ENCODE results near the gene RSPH6A. TPM values are rescaled to one million over a fixed set of nuclear protein-coding genes. Genes with fewer than 3 reads are reported as not detected.
"Not testable (repeated sequence)": the region's sequence is repeated elsewhere in the genome, so short reads cannot be mapped to it uniquely, and the experiment has no call there.

RSPH6A gene
- total RNA-seq, 1 experiment from 2014 or later: 0.39 TPM

DNA sequence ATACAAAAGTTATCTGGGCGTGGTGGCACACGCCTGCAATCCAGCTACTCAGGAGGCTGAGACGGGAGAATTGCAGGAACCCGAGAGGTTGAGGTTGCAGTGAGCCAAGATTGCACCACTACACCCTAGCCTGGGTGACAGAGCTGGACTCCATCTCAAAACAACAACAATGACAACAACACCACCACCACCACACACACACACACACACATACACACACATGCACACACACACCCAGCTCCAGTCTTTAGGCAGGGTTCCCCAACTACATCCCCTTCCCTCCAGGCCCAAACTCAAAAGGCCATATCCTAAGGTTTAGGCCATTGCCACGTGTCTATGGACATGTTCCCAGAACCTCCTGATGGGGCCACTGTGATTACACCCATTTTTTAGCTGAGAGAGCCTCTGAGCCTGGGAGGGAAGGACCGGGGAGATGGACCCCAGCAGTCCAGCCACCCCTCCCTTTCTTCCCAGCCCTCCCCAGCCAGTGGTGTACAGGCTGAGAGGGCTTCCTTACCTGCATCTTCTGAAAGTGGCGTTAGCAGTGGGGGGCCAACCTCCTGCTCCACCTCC, 13.4 kb downstream of the RSPH6A start:
- H3K36me3 Mint-ChIP-seq: no peaks in the 10 kb centered on the region
- POLR2A ChIA-PET: no interaction called here
- ATAC-seq: no peak

DNA sequence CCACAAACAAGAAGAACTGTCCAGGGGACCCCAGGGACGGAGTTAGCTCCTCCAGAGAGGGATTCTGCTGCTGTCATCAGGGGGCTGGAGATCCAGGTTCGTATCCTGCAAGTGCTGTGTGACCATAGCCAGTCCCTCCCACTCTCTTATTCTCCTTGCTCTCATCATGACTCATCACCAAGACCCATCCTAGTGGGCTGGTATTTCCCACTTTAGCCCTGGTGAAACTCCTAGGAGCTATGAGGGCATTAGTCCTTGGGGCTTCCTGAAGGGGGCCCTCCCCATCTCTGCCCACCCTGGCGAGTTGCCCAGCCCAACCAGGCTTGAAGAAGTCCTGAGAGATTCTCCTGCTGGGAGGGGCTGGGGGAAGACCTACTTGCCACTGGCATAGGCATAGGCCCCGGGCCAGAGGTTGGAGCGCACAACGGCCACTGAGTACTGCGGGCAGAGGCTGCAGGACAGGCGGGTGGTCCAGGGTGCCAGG, 15.0 kb downstream of the RSPH6A start:
- ChIA-PET POLR2A (no interaction called here), CTCF (interaction anchor here (1.0 to 7.4 kb wide), 14 partner anchors 9 to 228 kb away, joined by 3 to 133 read pairs (median 11); partner anchors contain the start of genes DMPK, RSPH6A, SIX5 and SYMPK)
- Mint-ChIP-seq H3K36me3 (no peaks in the 10 kb centered on the region), H3K27ac (no peak overlapping the region), H3K9me3 (no peaks in the 10 kb centered on the region), H3K27me3 (ENCODE audit: low read depth) (peaks cover 59% of the 10 kb centered on the region), H3K4me3 (no peak overlapping the region), H3K4me1 (peaks cover 6% of the 10 kb centered on the region)
- DNase-seq (ENCODE audit: low spot score) (no peak), ATAC-seq (no peak)
- TF ChIP-seq SP1 (CRISPR knock-in tag; conservative IDR thresholded peaks at IDR 0.05): no peak
- TF ChIP-seq ZNF138 (CRISPR knock-in tag; conservative IDR thresholded peaks at IDR 0.05): no peak
- TF ChIP-seq RELA (CRISPR knock-in tag; IDR thresholded peaks at IDR 0.05; ENCODE audit: borderline replicate concordance): no peak
- TF ChIP-seq, protein P1, sequence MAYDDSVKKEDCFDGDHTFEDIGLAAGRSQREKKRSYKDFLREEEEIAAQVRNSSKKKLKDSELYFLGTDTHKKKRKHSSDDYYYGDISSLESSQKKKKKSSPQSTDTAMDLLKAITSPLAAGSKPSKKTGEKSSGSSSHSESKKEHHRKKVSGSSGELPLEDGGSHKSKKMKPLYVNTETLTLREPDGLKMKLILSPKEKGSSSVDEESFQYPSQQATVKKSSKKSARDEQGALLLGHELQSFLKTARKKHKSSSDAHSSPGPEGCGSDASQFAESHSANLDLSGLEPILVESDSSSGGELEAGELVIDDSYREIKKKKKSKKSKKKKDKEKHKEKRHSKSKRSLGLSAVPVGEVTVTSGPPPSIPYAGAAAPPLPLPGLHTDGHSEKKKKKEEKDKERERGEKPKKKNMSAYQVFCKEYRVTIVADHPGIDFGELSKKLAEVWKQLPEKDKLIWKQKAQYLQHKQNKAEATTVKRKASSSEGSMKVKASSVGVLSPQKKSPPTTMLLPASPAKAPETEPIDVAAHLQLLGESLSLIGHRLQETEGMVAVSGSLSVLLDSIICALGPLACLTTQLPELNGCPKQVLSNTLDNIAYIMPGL (CRISPR knock-in tag; IDR thresholded peaks at IDR 0.05): no peak
- TF ChIP-seq, protein P2, sequence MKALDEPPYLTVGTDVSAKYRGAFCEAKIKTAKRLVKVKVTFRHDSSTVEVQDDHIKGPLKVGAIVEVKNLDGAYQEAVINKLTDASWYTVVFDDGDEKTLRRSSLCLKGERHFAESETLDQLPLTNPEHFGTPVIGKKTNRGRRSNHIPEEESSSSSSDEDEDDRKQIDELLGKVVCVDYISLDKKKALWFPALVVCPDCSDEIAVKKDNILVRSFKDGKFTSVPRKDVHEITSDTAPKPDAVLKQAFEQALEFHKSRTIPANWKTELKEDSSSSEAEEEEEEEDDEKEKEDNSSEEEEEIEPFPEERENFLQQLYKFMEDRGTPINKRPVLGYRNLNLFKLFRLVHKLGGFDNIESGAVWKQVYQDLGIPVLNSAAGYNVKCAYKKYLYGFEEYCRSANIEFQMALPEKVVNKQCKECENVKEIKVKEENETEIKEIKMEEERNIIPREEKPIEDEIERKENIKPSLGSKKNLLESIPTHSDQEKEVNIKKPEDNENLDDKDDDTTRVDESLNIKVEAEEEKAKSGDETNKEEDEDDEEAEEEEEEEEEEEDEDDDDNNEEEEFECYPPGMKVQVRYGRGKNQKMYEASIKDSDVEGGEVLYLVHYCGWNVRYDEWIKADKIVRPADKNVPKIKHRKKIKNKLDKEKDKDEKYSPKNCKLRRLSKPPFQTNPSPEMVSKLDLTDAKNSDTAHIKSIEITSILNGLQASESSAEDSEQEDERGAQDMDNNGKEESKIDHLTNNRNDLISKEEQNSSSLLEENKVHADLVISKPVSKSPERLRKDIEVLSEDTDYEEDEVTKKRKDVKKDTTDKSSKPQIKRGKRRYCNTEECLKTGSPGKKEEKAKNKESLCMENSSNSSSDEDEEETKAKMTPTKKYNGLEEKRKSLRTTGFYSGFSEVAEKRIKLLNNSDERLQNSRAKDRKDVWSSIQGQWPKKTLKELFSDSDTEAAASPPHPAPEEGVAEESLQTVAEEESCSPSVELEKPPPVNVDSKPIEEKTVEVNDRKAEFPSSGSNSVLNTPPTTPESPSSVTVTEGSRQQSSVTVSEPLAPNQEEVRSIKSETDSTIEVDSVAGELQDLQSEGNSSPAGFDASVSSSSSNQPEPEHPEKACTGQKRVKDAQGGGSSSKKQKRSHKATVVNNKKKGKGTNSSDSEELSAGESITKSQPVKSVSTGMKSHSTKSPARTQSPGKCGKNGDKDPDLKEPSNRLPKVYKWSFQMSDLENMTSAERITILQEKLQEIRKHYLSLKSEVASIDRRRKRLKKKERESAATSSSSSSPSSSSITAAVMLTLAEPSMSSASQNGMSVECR (CRISPR knock-in tag; IDR thresholded peaks at IDR 0.05; ENCODE audit: borderline replicate concordance): no peak
- TF ChIP-seq CBFB (CRISPR knock-in tag; IDR thresholded peaks at IDR 0.05; ENCODE audit: low read depth): no peak
- TF ChIP-seq NFYB (CRISPR knock-in tag; conservative IDR thresholded peaks at IDR 0.05; ENCODE audit: low read depth): no peak
- TF ChIP-seq, protein P3, sequence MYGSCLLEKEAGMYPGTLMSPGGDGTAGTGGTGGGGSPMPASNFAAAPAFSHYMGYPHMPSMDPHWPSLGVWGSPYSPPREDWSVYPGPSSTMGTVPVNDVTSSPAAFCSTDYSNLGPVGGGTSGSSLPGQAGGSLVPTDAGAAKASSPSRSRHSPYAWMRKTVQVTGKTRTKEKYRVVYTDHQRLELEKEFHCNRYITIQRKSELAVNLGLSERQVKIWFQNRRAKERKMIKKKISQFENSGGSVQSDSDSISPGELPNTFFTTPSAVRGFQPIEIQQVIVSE (CRISPR knock-in tag; IDR thresholded peaks at IDR 0.05; ENCODE audit: borderline replicate concordance): no peak
- TF ChIP-seq, protein P4, sequence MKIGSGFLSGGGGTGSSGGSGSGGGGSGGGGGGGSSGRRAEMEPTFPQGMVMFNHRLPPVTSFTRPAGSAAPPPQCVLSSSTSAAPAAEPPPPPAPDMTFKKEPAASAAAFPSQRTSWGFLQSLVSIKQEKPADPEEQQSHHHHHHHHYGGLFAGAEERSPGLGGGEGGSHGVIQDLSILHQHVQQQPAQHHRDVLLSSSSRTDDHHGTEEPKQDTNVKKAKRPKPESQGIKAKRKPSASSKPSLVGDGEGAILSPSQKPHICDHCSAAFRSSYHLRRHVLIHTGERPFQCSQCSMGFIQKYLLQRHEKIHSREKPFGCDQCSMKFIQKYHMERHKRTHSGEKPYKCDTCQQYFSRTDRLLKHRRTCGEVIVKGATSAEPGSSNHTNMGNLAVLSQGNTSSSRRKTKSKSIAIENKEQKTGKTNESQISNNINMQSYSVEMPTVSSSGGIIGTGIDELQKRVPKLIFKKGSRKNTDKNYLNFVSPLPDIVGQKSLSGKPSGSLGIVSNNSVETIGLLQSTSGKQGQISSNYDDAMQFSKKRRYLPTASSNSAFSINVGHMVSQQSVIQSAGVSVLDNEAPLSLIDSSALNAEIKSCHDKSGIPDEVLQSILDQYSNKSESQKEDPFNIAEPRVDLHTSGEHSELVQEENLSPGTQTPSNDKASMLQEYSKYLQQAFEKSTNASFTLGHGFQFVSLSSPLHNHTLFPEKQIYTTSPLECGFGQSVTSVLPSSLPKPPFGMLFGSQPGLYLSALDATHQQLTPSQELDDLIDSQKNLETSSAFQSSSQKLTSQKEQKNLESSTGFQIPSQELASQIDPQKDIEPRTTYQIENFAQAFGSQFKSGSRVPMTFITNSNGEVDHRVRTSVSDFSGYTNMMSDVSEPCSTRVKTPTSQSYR (CRISPR knock-in tag; IDR thresholded peaks at IDR 0.05): no peak
- TF ChIP-seq SMAD3 (CRISPR knock-in tag; IDR thresholded peaks at IDR 0.05; ENCODE audit: borderline replicate concordance): no peak
- TF ChIP-seq, protein P5, sequence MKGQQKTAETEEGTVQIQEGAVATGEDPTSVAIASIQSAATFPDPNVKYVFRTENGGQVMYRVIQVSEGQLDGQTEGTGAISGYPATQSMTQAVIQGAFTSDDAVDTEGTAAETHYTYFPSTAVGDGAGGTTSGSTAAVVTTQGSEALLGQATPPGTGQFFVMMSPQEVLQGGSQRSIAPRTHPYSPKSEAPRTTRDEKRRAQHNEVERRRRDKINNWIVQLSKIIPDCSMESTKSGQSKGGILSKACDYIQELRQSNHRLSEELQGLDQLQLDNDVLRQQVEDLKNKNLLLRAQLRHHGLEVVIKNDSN (CRISPR knock-in tag; IDR thresholded peaks at IDR 0.05): no peak
- no peak for TF ChIP-seq GTF2I (CRISPR knock-in tag; conservative IDR thresholded peaks at IDR 0.05)
- TF ChIP-seq, protein P6, sequence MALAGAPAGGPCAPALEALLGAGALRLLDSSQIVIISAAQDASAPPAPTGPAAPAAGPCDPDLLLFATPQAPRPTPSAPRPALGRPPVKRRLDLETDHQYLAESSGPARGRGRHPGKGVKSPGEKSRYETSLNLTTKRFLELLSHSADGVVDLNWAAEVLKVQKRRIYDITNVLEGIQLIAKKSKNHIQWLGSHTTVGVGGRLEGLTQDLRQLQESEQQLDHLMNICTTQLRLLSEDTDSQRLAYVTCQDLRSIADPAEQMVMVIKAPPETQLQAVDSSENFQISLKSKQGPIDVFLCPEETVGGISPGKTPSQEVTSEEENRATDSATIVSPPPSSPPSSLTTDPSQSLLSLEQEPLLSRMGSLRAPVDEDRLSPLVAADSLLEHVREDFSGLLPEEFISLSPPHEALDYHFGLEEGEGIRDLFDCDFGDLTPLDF (CRISPR knock-in tag; IDR thresholded peaks at IDR 0.05): no peak
- TF ChIP-seq JUN (CRISPR knock-in tag; IDR thresholded peaks at IDR 0.05): no peak
- no peak for TF ChIP-seq ZNF263 (CRISPR knock-in tag; IDR thresholded peaks at IDR 0.05; ENCODE audit: low read depth)

More for the DNA sequence above, 13.4 kb downstream of the RSPH6A start:
- TF ChIP-seq MYBL2 (CRISPR knock-in tag; IDR thresholded peaks at IDR 0.05) (no peak), ZNF671 (CRISPR knock-in tag; IDR thresholded peaks at IDR 0.05) (no peak), ZBTB21 (CRISPR knock-in tag; IDR thresholded peaks at IDR 0.05; ENCODE audit: borderline replicate concordance) (no peak), TEAD4 (CRISPR knock-in tag; IDR thresholded peaks at IDR 0.05) (no peak)
- CTCF ChIA-PET: interaction anchor here (0.8 to 7.4 kb wide), 4 partner anchors 13 to 62 kb away, joined by 3 to 133 read pairs (median 38); partner anchors contain the start of genes RSPH6A and SIX5
- Mint-ChIP-seq H3K4me1 (peaks cover 6% of the 10 kb centered on the region), H3K9me3 (no peaks in the 10 kb centered on the region), H3K27ac (no peak overlapping the region), H3K27me3 (ENCODE audit: low read depth) (peaks cover 57% of the 10 kb centered on the region), H3K4me3 (no peak overlapping the region)
- DNase-seq (ENCODE audit: low spot score): no peak

DNA sequence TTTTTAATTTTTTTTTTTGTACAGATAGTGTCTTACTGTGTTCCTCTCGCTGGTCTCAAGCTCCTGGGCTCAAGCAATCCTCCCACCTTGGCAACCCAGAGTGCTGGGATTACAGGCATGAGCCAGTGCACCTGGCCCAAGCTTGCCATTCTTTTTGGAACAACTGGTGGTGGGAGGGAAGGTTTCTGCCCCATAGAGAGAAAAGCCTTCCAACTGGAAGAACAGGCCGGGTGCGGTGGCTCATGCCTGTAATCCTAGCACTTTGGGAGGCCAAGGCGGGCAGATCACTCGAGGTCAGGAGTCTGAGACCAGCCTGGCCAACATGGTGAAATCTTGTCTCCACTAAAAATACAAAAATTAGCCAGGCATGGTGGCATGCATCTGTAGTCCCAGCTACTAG, 15.6 kb downstream of the RSPH6A start:
- not testable (repeated sequence) for H3K27ac Mint-ChIP-seq; H3K9me3 Mint-ChIP-seq; H3K36me3 Mint-ChIP-seq; H3K4me3 Mint-ChIP-seq; DNase-seq (ENCODE audit: low spot score); ATAC-seq; H3K4me1 Mint-ChIP-seq
- ChIA-PET POLR2A (interaction anchor here (0.6 to 1.1 kb wide), 5 partner anchors 15 to 32 kb away, joined by 3 to 5 read pairs (median 4); partner anchors contain the start of genes RSPH6A and SIX5), CTCF (interaction anchor here (0.6 to 7.4 kb wide), 35 partner anchors 9 to 501 kb away, joined by 3 to 133 read pairs (median 4); partner anchors contain the start of genes CCDC61, DMPK, QPCTL and RSPH6A)
- peaks cover 59% of the 10 kb centered on the region for H3K27me3 Mint-ChIP-seq (ENCODE audit: low read depth)

Data from WTC11 (cell line).